Airway epithelial cell (primary cell): ENCODE results near the gene ECE2. TPM values are rescaled to one million over a fixed set of nuclear protein-coding genes. Genes with fewer than 3 reads are reported as not detected.

Experiments used
- total RNA-seq: library from RNA; depleted of rRNA; stranded (reverse); fragments of >200 nt; gene quantifications from 2 replicates; pipeline ENCODE4 v1.2.3, GENCODE V29; 2015

The ECE2 gene
- not detected in 2 replicates for total RNA-seq

GRCh38 chr3:184275961-184276910 is at the start of gene ECE2:
Gene ECE2 (plus strand): TSS chr3:184276022. CDS start chr3:184276154, 132 bp downstream.

GRCh38 chr3:184229394-184230080 is 46.3 kb upstream of the ECE2 start, which contains the start of gene VWA5B2:
Gene VWA5B2 (plus strand): TSS chr3:184229585. CDS start chr3:184230529, 944 bp downstream.

GRCh38 chr3:184248454-184249411 is 27.1 kb upstream of the ECE2 start, which contains the start of gene ALG3:
Gene ALG3 (minus strand): TSS chr3:184248962. CDS start chr3:184248940, 22 bp downstream.

GRCh38 chr3:184249412-184250166 is 26.2 kb upstream of the ECE2 start, which contains the start of gene EEF1AKMT4:
Gene EEF1AKMT4 (plus strand): TSS chr3:184249672. CDS start chr3:184249695, 23 bp downstream.

GRCh38 chr3:184261270-184261853 is 14.5 kb upstream of the ECE2 start, which contains the start of gene CAMK2N2:
Gene CAMK2N2 (minus strand): TSS chr3:184261553. CDS start chr3:184261285, 268 bp downstream.

GRCh38 chr3:184298759-184299487 is 23.1 kb downstream of the ECE2 start, which contains the start of gene PSMD2:
Gene PSMD2 (plus strand): TSS chr3:184299241. CDS start chr3:184299267, 26 bp downstream.

GRCh38 chr3:184314363-184314699 is 38.5 kb downstream of the ECE2 start, which contains the start of gene EIF4G1:
Gene EIF4G1 (plus strand): TSS chr3:184314606. CDS start chr3:184315797, 1,191 bp downstream.

GRCh38 chr3:184337399-184337714 is 61.5 kb downstream of the ECE2 start, which contains the start of gene FAM131A:
Gene FAM131A (plus strand): TSS chr3:184337600. CDS start chr3:184337631, 31 bp downstream.

Other genes starting within 250 kb of the ECE2 start
- gene HTR3D, start 244.3 kb upstream of the ECE2 start, total RNA-seq, result not detected in 2 replicates
- not detected in 2 replicates for gene HTR3C, start 223.0 kb upstream of the ECE2 start, total RNA-seq
- not detected in 2 replicates for gene HTR3E, start 179.0 kb upstream of the ECE2 start, total RNA-seq
- gene EIF2B5, start 140.7 kb upstream of the ECE2 start, total RNA-seq, result 25.4 and 40.7 TPM in 2 replicates
- gene DVL3, start 120.6 kb upstream of the ECE2 start, total RNA-seq, result 21.9 and 30.9 TPM in 2 replicates
- 249 and 343 TPM in 2 replicates for gene AP2M1, start 101.2 kb upstream of the ECE2 start, total RNA-seq
- gene ABCF3, start 89.8 kb upstream of the ECE2 start, total RNA-seq, result 37.8 and 40.1 TPM in 2 replicates
- gene VWA5B2, start 46.4 kb upstream of the ECE2 start, total RNA-seq, result not detected in 2 replicates
- 82.5 and 89.1 TPM in 2 replicates for gene ALG3, start 27.1 kb upstream of the ECE2 start, total RNA-seq
- gene EEF1AKMT4, start 26.4 kb upstream of the ECE2 start, total RNA-seq, result 16.6 and 19.6 TPM in 2 replicates
- 0.07 TPM in 1 of 2 replicates, not detected in the other for gene CAMK2N2, start 14.5 kb upstream of the ECE2 start, total RNA-seq
- 478 and 595 TPM in 2 replicates for gene PSMD2, start 23.2 kb downstream of the ECE2 start, total RNA-seq
- gene EIF4G1, start 38.6 kb downstream of the ECE2 start, total RNA-seq, result 479 and 515 TPM in 2 replicates
- gene FAM131A, start 61.6 kb downstream of the ECE2 start, total RNA-seq, result 24.9 and 36.7 TPM in 2 replicates
- gene CLCN2, start 85.6 kb downstream of the ECE2 start, total RNA-seq, result 6.4 and 7.9 TPM in 2 replicates
- 114 and 182 TPM in 2 replicates for gene POLR2H, start 85.7 kb downstream of the ECE2 start, total RNA-seq
- not detected in 2 replicates for gene THPO, start 102.2 kb downstream of the ECE2 start, total RNA-seq
- gene CHRD, start 104.0 kb downstream of the ECE2 start, total RNA-seq, result not detected in 2 replicates